Cardiac septum (tissue), 1 donor: ENCODE measurements around the gene SLC35F4. TPM values are rescaled to one million over a fixed set of nuclear protein-coding genes. Genes with fewer than 3 reads are reported as not detected.
"Not testable (repeated sequence)": the region's sequence is repeated elsewhere in the genome, so short reads cannot be mapped to it uniquely, and the experiment has no call there.

ENCODE experiments used
- DNase-seq: peaks from one replicate; pipeline ENCODE4 v3.0.0-alpha.2; 2020; ENCODE audit warnings: low spot score
- intact Hi-C: fragments of 100-400 bp; cut with DNase I; formaldehyde crosslinking; loops from one replicate; pipeline ENCODE4 v1.14.0; 2022
- total RNA-seq: library from RNA; stranded (reverse); fragmentation: NEBNext Ultra II Directional; extraction: Animal tissue kit (Norgen Biotek cat#: 25700); gene quantifications from one replicate; pipeline ENCODE4 v1.2.1, GENCODE V29; 2021
- donor health status: DM: no; HTN: no; CAD: no.

Gene SLC35F4
- total RNA-seq, 1 donor from 2014 or later, result not detected

GRCh38 chr14:57814726-57815125, 51.2 kb downstream of the SLC35F4 start:
- DNase-seq, result no peak
- intact Hi-C loops, result no loop called here

GRCh38 chr14:57812741-57813140, 53.2 kb downstream of the SLC35F4 start:
- DNase-seq, result no peak
- intact Hi-C loops, result no loop called here

GRCh38 chr14:57811998-57812546, 53.8 kb downstream of the SLC35F4 start:
- intact Hi-C loops, result no loop called here
- DNase-seq, result no peak

- intact Hi-C loops, result no loop called here
- DNase-seq, result no peak
Observed at GRCh38 chr14:57809808-57810207, 56.1 kb downstream of the SLC35F4 start.

GRCh38 chr14:57797160-57797559, 68.7 kb downstream of the SLC35F4 start:
- no peak for DNase-seq
- intact Hi-C loops, result no loop called here

GRCh38 chr14:57796556-57796955, 69.3 kb downstream of the SLC35F4 start:
- no peak for DNase-seq
- intact Hi-C loops, result no loop called here

GRCh38 chr14:57785058-57785457, 80.8 kb downstream of the SLC35F4 start:
- no peak for DNase-seq
- intact Hi-C loops, result no loop called here

- DNase-seq, result no peak
- intact Hi-C loops, result no loop called here
Observed at GRCh38 chr14:57771801-57772200, 94.1 kb downstream of the SLC35F4 start.

- intact Hi-C loops, result no loop called here
- no peak for DNase-seq
Observed at GRCh38 chr14:57769863-57770523, 95.9 kb downstream of the SLC35F4 start.

GRCh38 chr14:57761800-57762199, 104.1 kb downstream of the SLC35F4 start:
- intact Hi-C loops, result no loop called here
- DNase-seq, result no peak

GRCh38 chr14:57760896-57761295, 105.0 kb downstream of the SLC35F4 start:
- intact Hi-C loops, result no loop called here
- no peak for DNase-seq

- DNase-seq, result no peak
- intact Hi-C loops, result no loop called here
Observed at GRCh38 chr14:57755018-57755521, 110.8 kb downstream of the SLC35F4 start.

GRCh38 chr14:57754527-57754926, 111.4 kb downstream of the SLC35F4 start:
- intact Hi-C loops, result no loop called here
- no peak for DNase-seq

GRCh38 chr14:57753821-57754220, 112.1 kb downstream of the SLC35F4 start:
- intact Hi-C loops, result no loop called here
- DNase-seq, result no peak

GRCh38 chr14:57752142-57752695, 113.7 kb downstream of the SLC35F4 start:
- intact Hi-C loops, result not testable (repeated sequence)

GRCh38 chr14:57751400-57751799, 114.5 kb downstream of the SLC35F4 start:
- intact Hi-C loops, result no loop called here
- DNase-seq, result no peak

More at GRCh38 chr14:57752142-57752695, 113.7 kb downstream of the SLC35F4 start:
- DNase-seq, result not testable (repeated sequence)

- DNase-seq, result no peak
- intact Hi-C loops, result no loop called here
Observed at GRCh38 chr14:57749267-57749666, 116.6 kb downstream of the SLC35F4 start.

GRCh38 chr14:57748279-57748678, 117.6 kb downstream of the SLC35F4 start:
- intact Hi-C loops, result no loop called here
- DNase-seq, result no peak

GRCh38 chr14:57747036-57747435, 118.9 kb downstream of the SLC35F4 start:
- intact Hi-C loops, result no loop called here
- no peak for DNase-seq

GRCh38 chr14:57746563-57746962, 119.3 kb downstream of the SLC35F4 start:
- intact Hi-C loops, result no loop called here
- DNase-seq, result no peak

- DNase-seq, result no peak
- intact Hi-C loops, result no loop called here
Observed at GRCh38 chr14:57739516-57739915, 126.4 kb downstream of the SLC35F4 start.
